ENCODE measurements around the gene DDR2. TPM values are rescaled to one million over a fixed set of nuclear protein-coding genes. Genes with fewer than 3 reads are reported as not detected.

The DDR2 gene
- polyA plus RNA-seq, 1 donor from 2014 or later = 0.69 TPM

- Histone ChIP-seq H3K9me3 (ENCODE audit: low read length) (no peaks in the 10 kb centered on the region), H3K36me3 (ENCODE audit: insufficient read depth, low read length) (no peaks in the 10 kb centered on the region), H3K9me2 (ENCODE audit: insufficient read depth, low read length) (no peaks in the 10 kb centered on the region), H3K27ac (ENCODE audit: low read length) (no peak overlapping the region), H3K27me3 (ENCODE audit: insufficient read depth, low read depth, low read length) (no peaks in the 10 kb centered on the region), H3K9ac (ENCODE audit: low read length) (no peak overlapping the region), H3K4me2 (ENCODE audit: low read length) (no peak overlapping the region), H3K79me2 (replicated peaks; ENCODE audit: insufficient read depth, low read length) (no peaks in the 10 kb centered on the region), H3F3A (ENCODE audit: insufficient read depth, low read length, poor library complexity, severe bottlenecking) (no peaks in the 10 kb centered on the region), H3K4me3 (ENCODE audit: low read length) (no peak overlapping the region), H2AFZ (ENCODE audit: low read depth, low read length) (no peak overlapping the region), H4K20me1 (ENCODE audit: insufficient read depth) (no peaks in the 10 kb centered on the region)
- TF ChIP-seq EP300 (conservative IDR thresholded peaks at IDR 0.05; ENCODE audit: poor library complexity, severe bottlenecking) = no peak
- no peak for TF ChIP-seq EZH2 (IDR thresholded peaks at IDR 0.05; ENCODE audit: borderline replicate concordance, insufficient read depth, low read length, poor library complexity, severe bottlenecking)
- TF ChIP-seq POLR2AphosphoS5 (IDR thresholded peaks at IDR 0.05) = no peak
These were observed 35.3 kb downstream of the DDR2 start for GRCh38 chr1:162667381-162668080.

GRCh38 chr1:162670928-162671663, 38.8 kb downstream of the DDR2 start:
- Histone ChIP-seq H3K36me3 (ENCODE audit: insufficient read depth, low read length) (no peaks in the 10 kb centered on the region), H2AFZ (ENCODE audit: low read depth, low read length) (no peak overlapping the region), H3K27ac (ENCODE audit: low read length) (no peak overlapping the region), H3K27me3 (ENCODE audit: insufficient read depth, low read depth, low read length) (no peaks in the 10 kb centered on the region), H3K79me2 (replicated peaks; ENCODE audit: insufficient read depth, low read length) (no peaks in the 10 kb centered on the region), H4K20me1 (ENCODE audit: insufficient read depth) (no peaks in the 10 kb centered on the region), H3K9ac (ENCODE audit: low read length) (no peak overlapping the region), H3K4me2 (ENCODE audit: low read length) (no peak overlapping the region), H3K4me3 (ENCODE audit: low read length) (no peak overlapping the region), H3K9me3 (ENCODE audit: low read length) (no peaks in the 10 kb centered on the region), H3F3A (ENCODE audit: insufficient read depth, low read length, poor library complexity, severe bottlenecking) (no peaks in the 10 kb centered on the region), H3K9me2 (ENCODE audit: insufficient read depth, low read length) (no peaks in the 10 kb centered on the region)
- TF ChIP-seq RAD21 (conservative IDR thresholded peaks at IDR 0.05) (no peak), SMC3 (conservative IDR thresholded peaks at IDR 0.05; ENCODE audit: poor library complexity) (no peak), TAF1 (IDR thresholded peaks at IDR 0.05; ENCODE audit: low read depth) (no peak), EP300 (conservative IDR thresholded peaks at IDR 0.05; ENCODE audit: poor library complexity, severe bottlenecking) (no peak)

GRCh38 chr1:162671664-162672410, 39.6 kb downstream of the DDR2 start:
- no peaks in the 10 kb centered on the region for H3K9me2 ChIP-seq (ENCODE audit: insufficient read depth, low read length)
- H3K36me3 ChIP-seq (ENCODE audit: insufficient read depth, low read length) = no peaks in the 10 kb centered on the region
- H3K9me3 ChIP-seq (ENCODE audit: low read length) = no peaks in the 10 kb centered on the region
- no peaks in the 10 kb centered on the region for H3F3A ChIP-seq (ENCODE audit: insufficient read depth, low read length, poor library complexity, severe bottlenecking)
- TF ChIP-seq MXI1 (conservative IDR thresholded peaks at IDR 0.05; ENCODE audit: poor library complexity, severe bottlenecking) (no peak), RAD21 (conservative IDR thresholded peaks at IDR 0.05) (no peak), REST (IDR thresholded peaks at IDR 0.05; ENCODE audit: borderline replicate concordance) (no peak), EP300 (conservative IDR thresholded peaks at IDR 0.05; ENCODE audit: poor library complexity, severe bottlenecking) (no peak), SMC3 (conservative IDR thresholded peaks at IDR 0.05; ENCODE audit: poor library complexity) (no peak)
- H2AFZ ChIP-seq (ENCODE audit: low read depth, low read length) = no peak overlapping the region
- no peaks in the 10 kb centered on the region for H3K27me3 ChIP-seq (ENCODE audit: insufficient read depth, low read depth, low read length)
- H3K79me2 ChIP-seq (replicated peaks; ENCODE audit: insufficient read depth, low read length) = no peaks in the 10 kb centered on the region
- no peak overlapping the region for H3K9ac ChIP-seq (ENCODE audit: low read length)
- H3K27ac ChIP-seq (ENCODE audit: low read length) = no peak overlapping the region
- H4K20me1 ChIP-seq (ENCODE audit: insufficient read depth) = no peaks in the 10 kb centered on the region
- H3K4me3 ChIP-seq (ENCODE audit: low read length) = no peak overlapping the region
- H3K4me2 ChIP-seq (ENCODE audit: low read length) = no peak overlapping the region
